Mononuclear cell (primary cell): ENCODE data around the gene ZNF385D. TPM values are rescaled to one million over a fixed set of nuclear protein-coding genes. Genes with fewer than 3 reads are reported as not detected.

Experiments
- H3K27me3 ChIP-seq: 2 replicates; pipeline ENCODE4 v1.6.0; 2011; ENCODE audit warnings: low read length, control low read depth; ENCODE audit not compliant: insufficient read depth
- H3K4me1 ChIP-seq: 2 replicates; pipeline ENCODE4 v1.5.1; 2011; ENCODE audit warnings: mild to moderate bottlenecking, low read length, control low read depth; ENCODE audit not compliant: insufficient read depth
- H3K4me3 ChIP-seq: 2 replicates; pipeline ENCODE4 v1.5.1; 2011; ENCODE audit warnings: mild to moderate bottlenecking, low read length, moderate library complexity
- H3K9me3 ChIP-seq: 2 replicates; pipeline ENCODE4 v1.5.1; 2011; ENCODE audit warnings: low read depth, mild to moderate bottlenecking, control low read depth, low read length
- total RNA-seq: library from RNA; depleted of rRNA; stranded (reverse); fragments of >200 nt; gene quantifications from one replicate; pipeline ENCODE4 v1.2.3, GENCODE V29; 2012

ZNF385D gene
- total RNA-seq, 1 donor, result 0.21 TPM

GRCh38 chr3:21543380-21544075 is 207.5 kb downstream of the ZNF385D start:
- no peaks in the 10 kb centered on the region for H3K9me3 ChIP-seq
- H3K27me3 ChIP-seq, result no peaks in the 10 kb centered on the region
- H3K4me3 ChIP-seq, result no peak overlapping the region
- no peaks in the 10 kb centered on the region for H3K4me1 ChIP-seq

GRCh38 chr3:21542656-21543379 is 208.2 kb downstream of the ZNF385D start:
- Histone ChIP-seq H3K9me3 (no peaks in the 10 kb centered on the region), H3K4me1 (no peaks in the 10 kb centered on the region), H3K27me3 (no peaks in the 10 kb centered on the region), H3K4me3 (no peak overlapping the region)

DNA sequence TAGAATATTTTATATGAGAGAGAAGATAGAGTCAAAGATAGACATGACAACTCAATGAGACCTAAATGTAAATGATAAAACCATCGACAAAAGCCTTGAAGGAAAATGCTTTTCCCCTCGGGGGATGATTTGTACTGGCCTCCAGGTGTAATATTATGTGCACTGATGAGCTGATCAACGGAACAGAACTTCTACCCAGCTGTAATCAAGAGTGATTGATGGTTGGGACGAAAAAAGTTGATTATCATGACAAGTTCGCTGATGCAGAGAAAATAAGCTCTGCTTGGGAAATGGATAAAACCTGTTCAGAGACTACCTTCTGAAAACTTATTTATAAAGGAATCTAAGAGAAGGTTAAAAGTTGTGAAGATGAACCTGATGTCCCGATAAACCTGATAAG is 210.7 kb downstream of the ZNF385D start:
- H3K27me3 ChIP-seq, result no peaks in the 10 kb centered on the region
- H3K4me3 ChIP-seq, result no peak overlapping the region
- no peaks in the 10 kb centered on the region for H3K4me1 ChIP-seq
- no peaks in the 10 kb centered on the region for H3K9me3 ChIP-seq

- Histone ChIP-seq H3K9me3 (no peaks in the 10 kb centered on the region), H3K4me3 (no peak overlapping the region), H3K4me1 (peaks cover 4% of the 10 kb centered on the region), H3K27me3 (no peaks in the 10 kb centered on the region)
Measured at GRCh38 chr3:21534462-21534861, 216.5 kb downstream of the ZNF385D start.

GRCh38 chr3:21533002-21533401 is 218.0 kb downstream of the ZNF385D start:
- H3K4me1 ChIP-seq, result peaks cover 4% of the 10 kb centered on the region
- H3K27me3 ChIP-seq, result no peaks in the 10 kb centered on the region
- peaks cover 6% of the 10 kb centered on the region for H3K9me3 ChIP-seq
- H3K4me3 ChIP-seq, result no peak overlapping the region

GRCh38 chr3:21531909-21532308 is 219.1 kb downstream of the ZNF385D start:
- Histone ChIP-seq H3K4me3 (no peak overlapping the region), H3K27me3 (no peaks in the 10 kb centered on the region), H3K4me1 (peaks cover 4% of the 10 kb centered on the region), H3K9me3 (peaks cover 6% of the 10 kb centered on the region)

- H3K4me1 ChIP-seq, result peaks cover 4% of the 10 kb centered on the region
- H3K9me3 ChIP-seq, result peaks cover 6% of the 10 kb centered on the region
- H3K27me3 ChIP-seq, result no peaks in the 10 kb centered on the region
- no peak overlapping the region for H3K4me3 ChIP-seq
Measured at GRCh38 chr3:21528291-21528995, 222.6 kb downstream of the ZNF385D start.

DNA sequence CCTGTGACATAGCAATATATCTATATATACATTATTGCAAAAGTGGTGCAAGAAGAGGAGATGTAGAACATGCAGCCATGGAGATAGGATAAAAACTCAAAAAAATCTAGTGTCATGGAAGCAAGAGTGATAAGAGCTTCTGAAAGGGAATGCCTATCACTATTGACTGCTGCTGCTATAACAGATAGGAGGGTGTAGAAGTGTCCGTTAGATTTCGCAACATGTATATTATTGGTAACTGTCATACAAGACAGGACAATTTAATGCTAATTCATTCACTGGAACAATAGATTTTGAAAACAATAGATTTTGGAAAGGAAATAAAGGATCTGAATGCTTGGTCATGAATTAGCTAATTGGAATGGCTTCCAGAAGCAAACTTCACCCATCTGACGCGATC is 224.5 kb downstream of the ZNF385D start:
- no peak overlapping the region for H3K4me3 ChIP-seq
- no peaks in the 10 kb centered on the region for H3K27me3 ChIP-seq
- peaks cover 6% of the 10 kb centered on the region for H3K9me3 ChIP-seq
- no peaks in the 10 kb centered on the region for H3K4me1 ChIP-seq

- Histone ChIP-seq H3K9me3 (peaks cover 6% of the 10 kb centered on the region), H3K4me1 (no peaks in the 10 kb centered on the region), H3K4me3 (no peak overlapping the region), H3K27me3 (no peaks in the 10 kb centered on the region)
Measured at GRCh38 chr3:21524133-21524532, 226.9 kb downstream of the ZNF385D start.

DNA sequence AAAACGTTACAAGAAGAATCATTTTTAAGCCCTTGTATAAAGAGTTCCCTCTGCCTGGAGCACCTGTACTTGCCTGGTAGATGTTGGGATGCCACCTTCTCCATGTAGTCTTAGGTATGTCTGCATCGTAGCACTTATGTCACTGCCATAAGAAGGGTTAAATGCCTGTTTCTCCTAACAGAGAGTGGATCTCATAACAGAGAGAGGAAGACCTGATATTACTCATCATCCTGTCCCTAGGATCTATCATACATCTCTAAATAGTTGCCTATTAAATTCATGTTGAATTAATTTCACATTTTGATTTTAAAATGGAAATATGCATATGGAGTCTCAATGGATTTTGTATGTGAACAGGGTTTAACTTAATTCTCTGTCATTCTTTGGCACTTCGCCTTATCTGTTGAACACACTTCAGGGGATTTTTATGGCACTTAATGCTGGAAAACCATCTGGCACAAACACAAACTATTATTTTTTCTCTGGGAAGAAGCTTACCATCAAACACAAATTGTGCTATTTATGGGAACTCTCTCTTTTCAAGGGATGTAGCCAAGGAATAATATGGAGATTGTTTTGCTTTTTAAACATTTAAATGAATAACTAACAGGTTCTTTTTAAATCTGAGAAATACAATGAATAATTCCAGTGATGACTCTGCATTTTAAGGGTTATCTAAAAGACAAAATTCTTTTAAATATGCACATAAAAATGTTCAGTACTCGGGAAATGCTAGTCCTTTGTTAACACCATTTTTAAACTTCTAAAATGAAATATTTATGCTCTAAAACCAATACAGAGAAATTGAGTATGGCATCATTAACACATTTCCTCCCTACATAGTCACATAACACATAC is 230.7 kb downstream of the ZNF385D start:
- Histone ChIP-seq H3K9me3 (no peaks in the 10 kb centered on the region), H3K4me3 (no peak overlapping the region), H3K27me3 (no peaks in the 10 kb centered on the region), H3K4me1 (no peaks in the 10 kb centered on the region)

DNA sequence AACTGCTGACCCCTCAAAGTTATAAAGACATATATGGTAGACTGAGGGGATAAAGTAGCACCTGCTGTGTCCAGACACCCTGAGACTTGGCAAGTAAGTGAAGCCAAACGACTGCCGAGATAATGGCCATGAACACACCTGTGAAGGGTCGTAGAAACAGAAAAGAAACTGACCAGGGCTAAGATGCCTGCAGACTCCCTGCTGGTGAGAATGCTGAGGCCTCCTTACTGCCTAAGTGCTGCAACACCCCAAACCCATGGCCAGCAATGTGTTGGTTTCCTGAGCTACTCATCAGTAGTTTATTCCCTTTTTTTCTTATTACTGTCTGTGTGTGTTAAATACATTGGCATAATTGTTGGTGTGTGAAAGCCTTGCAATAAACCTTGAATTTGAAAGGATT is 233.8 kb downstream of the ZNF385D start:
- H3K4me1 ChIP-seq, result no peaks in the 10 kb centered on the region
- H3K27me3 ChIP-seq, result no peaks in the 10 kb centered on the region
- H3K9me3 ChIP-seq, result no peaks in the 10 kb centered on the region
- no peak overlapping the region for H3K4me3 ChIP-seq

GRCh38 chr3:21515417-21515816 is 235.6 kb downstream of the ZNF385D start:
- Histone ChIP-seq H3K4me1 (no peaks in the 10 kb centered on the region), H3K4me3 (no peak overlapping the region), H3K9me3 (no peaks in the 10 kb centered on the region), H3K27me3 (no peaks in the 10 kb centered on the region)

DNA sequence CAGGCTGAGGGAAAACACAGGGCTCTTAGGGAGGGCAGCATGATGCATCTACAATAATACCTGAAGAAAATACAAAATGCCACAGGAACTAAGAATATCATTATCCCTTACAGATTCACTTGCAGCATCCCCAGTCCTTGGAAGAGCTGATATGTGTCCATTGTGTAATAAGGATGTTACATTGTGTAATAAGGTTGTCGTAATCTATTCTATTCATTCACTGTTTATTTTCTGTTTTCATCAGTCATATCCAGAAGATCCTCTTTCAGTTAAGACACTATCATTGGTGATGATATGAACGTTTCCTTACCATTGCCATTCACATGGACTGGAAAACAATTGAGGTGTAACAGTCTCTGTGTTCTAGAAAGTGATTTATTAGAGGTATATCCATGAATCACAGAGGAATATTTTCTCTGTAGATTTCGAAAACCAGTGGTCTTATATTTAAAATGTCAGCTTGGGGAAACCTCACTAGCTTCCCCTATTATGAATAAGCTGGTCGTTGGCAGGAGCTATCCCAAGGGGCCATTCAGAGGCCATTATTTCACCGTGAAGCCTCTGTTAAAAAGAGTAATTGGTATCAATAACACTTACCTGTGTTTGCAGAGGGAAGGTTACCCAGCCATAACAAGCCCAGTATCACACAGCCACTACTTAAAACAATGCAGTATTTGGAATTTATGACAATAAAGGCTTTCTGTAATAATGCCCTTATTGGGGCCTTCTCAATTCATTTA is 241.1 kb downstream of the ZNF385D start:
- peaks cover 23% of the 10 kb centered on the region for H3K4me1 ChIP-seq
- H3K4me3 ChIP-seq, result no peak overlapping the region
- H3K9me3 ChIP-seq, result no peaks in the 10 kb centered on the region
- no peaks in the 10 kb centered on the region for H3K27me3 ChIP-seq

- H3K4me1 ChIP-seq, result peaks cover 23% of the 10 kb centered on the region
- no peaks in the 10 kb centered on the region for H3K27me3 ChIP-seq
- no peak overlapping the region for H3K4me3 ChIP-seq
- H3K9me3 ChIP-seq, result no peaks in the 10 kb centered on the region
Measured at GRCh38 chr3:21508246-21508645, 242.8 kb downstream of the ZNF385D start.
